ENCODE data around the gene PDS5B.
"Not testable (repeated sequence)": the region's sequence is repeated elsewhere in the genome, so short reads cannot be mapped to it uniquely, and the experiment has no call there.

PDS5B gene

DNA sequence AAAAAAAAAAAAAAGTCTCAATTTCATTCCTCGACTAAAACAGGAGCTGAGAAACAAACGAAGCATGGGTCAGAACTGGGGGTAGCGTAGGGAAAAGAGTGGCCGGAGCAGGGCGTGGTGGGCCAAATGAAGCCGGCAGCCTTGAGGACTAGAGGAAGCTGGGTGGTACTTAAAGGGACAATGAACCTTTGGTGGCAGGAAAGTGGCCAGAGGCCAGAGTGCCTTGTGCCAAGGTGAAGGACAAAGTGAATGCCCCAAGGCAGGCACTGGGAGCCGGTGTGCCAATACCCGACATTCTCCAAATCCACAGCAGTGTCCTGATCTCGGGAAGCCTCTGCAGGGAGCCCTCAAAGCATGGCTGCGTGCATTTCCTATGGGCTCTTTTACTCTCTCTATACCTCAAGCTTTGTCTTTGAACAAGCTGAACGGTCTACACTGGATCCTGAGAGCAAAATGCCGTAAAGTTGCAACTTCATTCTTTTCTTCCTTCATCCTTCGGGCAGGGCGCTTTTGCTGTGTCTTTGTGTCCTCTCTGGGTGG, 235.0 kb downstream of the PDS5B start:
- no peak for DNase-seq

- DNase-seq: no peak
Measured at GRCh38 chr13:32822771-32823170, 236.5 kb downstream of the PDS5B start.

- DNase-seq: no peak
Measured at GRCh38 chr13:32823597-32823996, 237.3 kb downstream of the PDS5B start.

GRCh38 chr13:32824061-32824460, 237.8 kb downstream of the PDS5B start:
- DNase-seq: no peak

GRCh38 chr13:32824675-32825074, 238.4 kb downstream of the PDS5B start:
- peak; percentile 72 for DNase-seq

- DNase-seq: no peak
Measured at GRCh38 chr13:32825481-32825880, 239.2 kb downstream of the PDS5B start.

GRCh38 chr13:32826372-32826771, 240.1 kb downstream of the PDS5B start:
- DNase-seq: not testable (repeated sequence)
